Neural progenitor cell (in vitro differentiated cells): Measurements from ENCODE around the gene BCL7C. TPM values are rescaled to one million over a fixed set of nuclear protein-coding genes. Genes with fewer than 3 reads are reported as not detected.
A peak's percentile ranks its signal among the peaks of the same experiment; 100 is the strongest.

ENCODE experiments used
- DNase-seq: peaks from one replicate; pipeline ENCODE4 v3.0.0-alpha.2; 2016; ENCODE audit warnings: low spot score
- H2AFZ ChIP-seq: fragments of 200-600 bp; sonication (generic); replicated peaks from 2 replicates; pipeline ENCODE4 v1.6.1; 2016; ENCODE audit warnings: antibody characterized with exemption
- H3F3A ChIP-seq: fragments of 200-600 bp; sonication (generic); 2 replicates; pipeline ENCODE4 v1.6.1; 2016; ENCODE audit warnings: antibody characterized with exemption, low read depth
- H3K27ac ChIP-seq: fragments of 200-600 bp; sonication (generic); 2 replicates; pipeline ENCODE4 v1.5.1; 2016; ENCODE audit warnings: mild to moderate bottlenecking
- H3K27me3 ChIP-seq: fragments of 200-600 bp; sonication (generic); 2 replicates; pipeline ENCODE4 v1.6.1; 2016; ENCODE audit warnings: mild to moderate bottlenecking, moderate library complexity
- H3K36me3 ChIP-seq: fragments of 200-600 bp; sonication (generic); 2 replicates; pipeline ENCODE4 v1.5.1; 2016
- H3K4me1 ChIP-seq: fragments of 200-600 bp; sonication (generic); 2 replicates; pipeline ENCODE4 v1.6.1; 2016; ENCODE audit warnings: mixed run types
- H3K4me2 ChIP-seq: fragments of 200-600 bp; sonication (generic); 2 replicates; pipeline ENCODE4 v1.6.1; 2016
- H3K4me3 ChIP-seq: fragments of 200-600 bp; sonication (generic); 2 replicates; pipeline ENCODE4 v1.5.1; 2016
- H3K79me2 ChIP-seq: fragments of 200-600 bp; sonication (generic); 2 replicates; pipeline ENCODE4 v1.6.1; 2016; ENCODE audit warnings: low read depth
- H3K9ac ChIP-seq: fragments of 200-600 bp; sonication (generic); 2 replicates; pipeline ENCODE4 v1.6.1; 2016
- H3K9me3 ChIP-seq: fragments of 200-600 bp; sonication (generic); 2 replicates; pipeline ENCODE4 v1.5.1; 2016; ENCODE audit warnings: low read depth
- H4K20me1 ChIP-seq: fragments of 200-600 bp; sonication (generic); 2 replicates; pipeline ENCODE4 v1.6.1; 2016; ENCODE audit warnings: low read depth
- H3K27ac Mint-ChIP-seq: 3 replicates; pipeline ENCODE4 v1.8.0; 2021; ENCODE audit warnings: mixed read lengths
- H3K27me3 Mint-ChIP-seq: 2 replicates; pipeline ENCODE4 v1.8.0; 2022; ENCODE audit warnings: low read depth, mild to moderate bottlenecking, inconsistent platforms, moderate library complexity, mixed read lengths; ENCODE audit not compliant: insufficient read depth
- H3K36me3 Mint-ChIP-seq: 3 replicates; pipeline ENCODE4 v1.8.0; 2021; ENCODE audit warnings: mixed read lengths
- H3K4me1 Mint-ChIP-seq: 3 replicates; pipeline ENCODE4 v1.8.0; 2021; ENCODE audit warnings: mixed read lengths
- H3K4me3 Mint-ChIP-seq: 3 replicates; pipeline ENCODE4 v1.8.0; 2021; ENCODE audit warnings: mild to moderate bottlenecking, moderate library complexity, mixed read lengths
- H3K9me3 Mint-ChIP-seq: 3 replicates; pipeline ENCODE4 v1.8.0; 2020; ENCODE audit warnings: mixed read lengths
- CTCF ChIP-seq: fragments of 200-600 bp; sonication (generic); IDR thresholded peaks from 2 replicates; pipeline ENCODE4 v1.5.1; 2017; ENCODE audit warnings: antibody characterized with exemption, mild to moderate bottlenecking
- EZH2 ChIP-seq: fragments of 200-600 bp; sonication (generic); IDR thresholded peaks from 2 replicates; pipeline ENCODE4 v1.6.1; 2017; ENCODE audit warnings: antibody characterized with exemption, mild to moderate bottlenecking, moderate library complexity
- EZH2phosphoT487 ChIP-seq: fragments of 200-600 bp; sonication (generic); IDR thresholded peaks from 2 replicates; pipeline ENCODE4 v1.6.1; 2017; ENCODE audit warnings: antibody characterized with exemption
- total RNA-seq: library from RNA; depleted of rRNA; stranded (reverse); fragments of >200 nt; gene quantifications from 2 replicates; pipeline ENCODE4 v1.2.3, GENCODE V29; 2015; ENCODE audit warnings: low replicate concordance

The BCL7C gene
- total RNA-seq, 1 donor from 2014 or later = 18.3 TPM

- H3K4me3 Mint-ChIP-seq = peak overlapping the region; percentile 79
- Histone ChIP-seq H2AFZ (no peak overlapping the region), H3K36me3 (no peaks in the 10 kb centered on the region), H3K9ac (no peak overlapping the region), H3F3A (peaks cover 5% of the 10 kb centered on the region), H3K4me2 (peak overlapping the region; percentile 95), H3K79me2 (peaks cover 28% of the 10 kb centered on the region), H3K27ac (no peak overlapping the region), H3K27me3 (no peaks in the 10 kb centered on the region), H3K4me3 (peak overlapping the region; percentile 77), H3K9me3 (no peaks in the 10 kb centered on the region), H3K4me1 (no peaks in the 10 kb centered on the region), H4K20me1 (peaks cover 30% of the 10 kb centered on the region)
- H3K27ac Mint-ChIP-seq = no peak overlapping the region
- H3K9me3 Mint-ChIP-seq = no peaks in the 10 kb centered on the region
- no peak for DNase-seq
- peaks cover 21% of the 10 kb centered on the region for H3K4me1 Mint-ChIP-seq
- TF ChIP-seq EZH2phosphoT487 = no peak
- TF ChIP-seq CTCF = no peak
- no peak for TF ChIP-seq EZH2
- H3K27me3 Mint-ChIP-seq = peaks cover 17% of the 10 kb centered on the region
- peaks cover 2% of the 10 kb centered on the region for H3K36me3 Mint-ChIP-seq
Observed at GRCh38 chr16:30925632-30925987, 31.7 kb upstream of the BCL7C start.

- peaks cover 17% of the 10 kb centered on the region for H3K27me3 Mint-ChIP-seq
- Histone ChIP-seq H3K27me3 (no peaks in the 10 kb centered on the region), H3K79me2 (peaks cover 28% of the 10 kb centered on the region), H3K4me2 (peak overlapping the region; percentile 95), H3F3A (peaks cover 5% of the 10 kb centered on the region), H3K4me3 (peak overlapping the region; percentile 77), H3K36me3 (no peaks in the 10 kb centered on the region), H3K9me3 (no peaks in the 10 kb centered on the region), H3K9ac (peak overlapping the region; percentile 76), H4K20me1 (peaks cover 30% of the 10 kb centered on the region), H3K27ac (no peak overlapping the region), H2AFZ (no peak overlapping the region), H3K4me1 (no peaks in the 10 kb centered on the region)
- TF ChIP-seq EZH2phosphoT487 (no peak), CTCF (no peak), EZH2 (no peak)
- H3K27ac Mint-ChIP-seq = peak overlapping the region; percentile 75
- peaks cover 21% of the 10 kb centered on the region for H3K4me1 Mint-ChIP-seq
- no peaks in the 10 kb centered on the region for H3K9me3 Mint-ChIP-seq
- peaks cover 2% of the 10 kb centered on the region for H3K36me3 Mint-ChIP-seq
- H3K4me3 Mint-ChIP-seq = peak overlapping the region; percentile 83
- DNase-seq = no peak
Observed at GRCh38 chr16:30924913-30925631, 31.2 kb upstream of the BCL7C start.

GRCh38 chr16:30924076-30924912, 30.4 kb upstream of the BCL7C start:
- H3K4me3 ChIP-seq = peak overlapping the region; percentile 77
- peaks cover 5% of the 10 kb centered on the region for H3F3A ChIP-seq
- H2AFZ ChIP-seq = no peak overlapping the region
- no peak overlapping the region for H3K27ac ChIP-seq
- peaks cover 28% of the 10 kb centered on the region for H3K79me2 ChIP-seq
- no peaks in the 10 kb centered on the region for H3K9me3 Mint-ChIP-seq
- H3K36me3 Mint-ChIP-seq = peaks cover 2% of the 10 kb centered on the region
- no peak for TF ChIP-seq EZH2phosphoT487
- H3K9ac ChIP-seq = peak overlapping the region; percentile 76
- H3K4me1 Mint-ChIP-seq = peaks cover 21% of the 10 kb centered on the region
- H3K36me3 ChIP-seq = no peaks in the 10 kb centered on the region
- H3K4me2 ChIP-seq = peak overlapping the region; percentile 95
- peaks cover 17% of the 10 kb centered on the region for H3K27me3 Mint-ChIP-seq
- no peaks in the 10 kb centered on the region for H3K9me3 ChIP-seq
- H3K27ac Mint-ChIP-seq = peak overlapping the region; percentile 75
- peaks cover 30% of the 10 kb centered on the region for H4K20me1 ChIP-seq
- peak; percentile 62 for DNase-seq
- peak overlapping the region; percentile 83 for H3K4me3 Mint-ChIP-seq
- H3K4me1 ChIP-seq = no peaks in the 10 kb centered on the region
- H3K27me3 ChIP-seq = no peaks in the 10 kb centered on the region
